HCT116 (cell line): ENCODE measurements around the gene RBFOX2. TPM values are rescaled to one million over a fixed set of nuclear protein-coding genes. Genes with fewer than 3 reads are reported as not detected.

Experiments used
- ATAC-seq: fragments of 200-7000 bp; cut with Tn5 transposase; 2 replicates; pipeline ENCODE4 v1.9.1; 2020; ENCODE audit warnings: mild to moderate bottlenecking, moderate library complexity
- BruUV-seq: library from RNA; stranded (reverse); fragments of 400-500 nt; replicated peaks from 2 replicates; lab custom pipeline; 2021; lab: Mats Ljungman, UMichigan
- CTCF ChIA-PET: fragments of 300-600 bp; sonication (Branson Sonifier 250); formaldehyde crosslinking; loops from one replicate; lab custom pipeline; 2021; ENCODE audit warnings: antibody characterized with exemption; lab: Charles Lee
- POLR2A ChIA-PET: fragments of 300-600, 350-600 bp; sonication (Branson Sonifier 250); formaldehyde crosslinking; loops from one replicate; lab custom pipeline; 2021; ENCODE audit warnings: antibody characterized with exemption; lab: Charles Lee
- RAD21 ChIA-PET, 2 experiments: fragments of 300-600 bp; sonication (Branson Sonifier 250); formaldehyde crosslinking; loops; one replicate each; lab custom pipeline; 2023; ENCODE audit warnings: low total read pairs in 2 of 2; ENCODE audit not compliant: uncharacterized antibody in 2 of 2, unreplicated experiment in 2 of 2, low non-redundant PET in 1 of 2; lab: Charles Lee
- DNase-seq: peaks from one replicate; pipeline ENCODE4 v3.0.0-alpha.2; 2010; ENCODE audit warnings: low read depth, low spot score
- H2AFZ ChIP-seq: fragments of 200-600 bp; shearing (Covaris generic), sonication (generic); 2 replicates; pipeline ENCODE4 v1.6.1; 2017; ENCODE audit warnings: low read depth, mixed run types, mixed read lengths, antibody characterized with exemption, low read length; ENCODE audit not compliant: poor library complexity, severe bottlenecking
- H3K27ac ChIP-seq: 2 replicates; pipeline ENCODE4 v1.5.1; 2012; ENCODE audit warnings: low read depth, low read length
- H3K27me3 ChIP-seq: fragments of 200-600 bp; sonication (generic); 2 replicates; pipeline ENCODE4 v1.6.1; 2016; ENCODE audit warnings: mixed run types, low read length, mixed read lengths; ENCODE audit not compliant: insufficient read depth
- H3K36me3 ChIP-seq, 2 experiments: fragments of 200-500 bp in 1 of 2; fragments of 200-600 bp in 1 of 2; sonication (Bioruptor generic) in 1 of 2; sonication (generic) in 1 of 2; 2 replicates each; pipeline versions ENCODE4 v1.5.1 to v1.6.1; 2014 to 2016; ENCODE audit warnings: low read length in 2 of 2, inconsistent platforms in 1 of 2, mixed read lengths in 1 of 2, mixed run types in 1 of 2; ENCODE audit not compliant: insufficient read depth in 2 of 2, control insufficient read depth in 1 of 2
- H3K4me1 ChIP-seq, 2 experiments: fragments of 200-600 bp in 1 of 2; sonication (generic) in 1 of 2; 2 replicates each; pipeline versions ENCODE4 v1.5.1 to v1.6.1; 2012 to 2017; ENCODE audit warnings: low read length in 2 of 2, inconsistent platforms in 1 of 2, mild to moderate bottlenecking in 1 of 2, mixed read lengths in 1 of 2, mixed run types in 1 of 2, moderate library complexity in 1 of 2; ENCODE audit not compliant: insufficient read depth in 2 of 2, control insufficient read depth in 1 of 2
- H3K4me2 ChIP-seq: fragments of 200-600 bp; sonication (generic); 2 replicates; pipeline ENCODE4 v1.6.1; 2017; ENCODE audit warnings: mixed run types, low read length, mixed read lengths
- H3K4me3 ChIP-seq, 2 experiments: fragments of 200-600 bp in 1 of 2; sonication (generic) in 1 of 2; replicated peaks in 1 of 2; 2 replicates each; pipeline ENCODE4 v1.5.1; 2011 to 2016; ENCODE audit warnings: low read length in 2 of 2, control low read depth in 1 of 2, low read depth in 1 of 2, mild to moderate bottlenecking in 1 of 2, mixed read lengths in 1 of 2, mixed run types in 1 of 2
- H3K79me2 ChIP-seq: fragments of 200-600 bp; sonication (generic); 2 replicates; pipeline ENCODE4 v1.6.1; 2017; ENCODE audit warnings: mild to moderate bottlenecking, mixed run types, low read length, moderate library complexity, mixed read lengths; ENCODE audit not compliant: insufficient read depth
- H3K9ac ChIP-seq: fragments of 200-600 bp; sonication (generic); 2 replicates; pipeline ENCODE4 v1.6.1; 2016; ENCODE audit warnings: low read length, mixed read lengths
- H3K9me2 ChIP-seq: fragments of 200-600 bp; sonication (generic), shearing (Covaris generic); 2 replicates; pipeline ENCODE4 v1.6.1; 2017; ENCODE audit warnings: mixed run types, mild to moderate bottlenecking, moderate library complexity; ENCODE audit not compliant: insufficient read depth
- H3K9me3 ChIP-seq, 2 experiments: fragments of 200-500 bp in 1 of 2; fragments of 200-600 bp in 1 of 2; sonication (Bioruptor generic) in 1 of 2; sonication (generic) in 1 of 2; 2 replicates each; pipeline ENCODE4 v1.6.1; 2014 to 2017; ENCODE audit warnings: low read length in 2 of 2, mixed read lengths in 2 of 2, inconsistent platforms in 1 of 2, low read depth in 1 of 2, mild to moderate bottlenecking in 1 of 2, mixed run types in 1 of 2, moderate library complexity in 1 of 2; ENCODE audit not compliant: control insufficient read depth in 1 of 2, insufficient read depth in 1 of 2
- H4K20me1 ChIP-seq: fragments of 200-600 bp; sonication (generic), shearing (Covaris generic); 2 replicates; pipeline ENCODE4 v1.6.1; 2017; ENCODE audit warnings: mixed run types, mild to moderate bottlenecking, moderate library complexity; ENCODE audit not compliant: insufficient read depth
- EGR1 ChIP-seq: IDR thresholded peaks from 2 replicates; pipeline ENCODE4 v1.6.1; 2012; ENCODE audit warnings: low read depth
- ELF1 ChIP-seq: IDR thresholded peaks from 2 replicates; pipeline ENCODE4 v1.6.1; 2012; ENCODE audit warnings: low read depth, borderline replicate concordance
- FOSL1 ChIP-seq: IDR thresholded peaks from 2 replicates; pipeline ENCODE4 v1.6.1; 2012; ENCODE audit warnings: low read depth
- POLR2A ChIP-seq: IDR thresholded peaks from 2 replicates; pipeline ENCODE4 v1.7.0; 2011; ENCODE audit warnings: borderline replicate concordance; ENCODE audit not compliant: insufficient read depth, insufficient read length; ENCODE audit errors: extremely low read depth
- RAD21 ChIP-seq: IDR thresholded peaks from 2 replicates; pipeline ENCODE4 v1.6.1; 2012; ENCODE audit warnings: low read depth, mild to moderate bottlenecking
- SIN3A ChIP-seq: IDR thresholded peaks from 2 replicates; pipeline ENCODE4 v1.6.1; 2012; ENCODE audit warnings: low read depth
- SP1 ChIP-seq: IDR thresholded peaks from 2 replicates; pipeline ENCODE4 v1.6.1; 2012; ENCODE audit warnings: low read depth
- ZNF274 ChIP-seq: fragments of 200-500 bp; sonication (Bioruptor generic); IDR thresholded peaks from 2 replicates; pipeline ENCODE4 v1.6.1; 2014; ENCODE audit warnings: mild to moderate bottlenecking, low read depth, low read length, inconsistent platforms
- intact Hi-C: fragments of 100-400 bp; cut with micrococcal nuclease; formaldehyde crosslinking; loops from 2 replicates; pipeline ENCODE4 v1.10.0; 2022
- total RNA-seq: library from RNA; stranded (reverse); gene quantifications from one replicate; pipeline ENCODE4 v1.2.1, GENCODE V29; 2021; ENCODE audit not compliant: unreplicated experiment
- TF ChIP-seq, protein P1 (sequence below): IDR thresholded peaks from 2 replicates; pipeline ENCODE4 v1.6.1; 2012
- TF ChIP-seq, protein P2 (sequence below): IDR thresholded peaks from 2 replicates; pipeline ENCODE4 v1.6.1; 2012
- TF ChIP-seq, protein P3 (sequence below), 3 experiments: fragments of 200-600 bp in 1 of 3; sonication (generic) in 1 of 3; IDR thresholded peaks in 2 of 3; conservative IDR thresholded peaks in 1 of 3; 2 replicates each; pipeline ENCODE4 v1.5.1; 2012 to 2017; ENCODE audit warnings: low read depth in 2 of 3, low read length in 2 of 3, antibody characterized with exemption in 1 of 3, borderline replicate concordance in 1 of 3, control low read depth in 1 of 3, mild to moderate bottlenecking in 1 of 3, mixed read lengths in 1 of 3, mixed run types in 1 of 3, moderate library complexity in 1 of 3; ENCODE audit not compliant: insufficient read depth in 1 of 3

RBFOX2 gene
- total RNA-seq, 1 experiment from 2014 or later, result 83.9 TPM

DNA sequence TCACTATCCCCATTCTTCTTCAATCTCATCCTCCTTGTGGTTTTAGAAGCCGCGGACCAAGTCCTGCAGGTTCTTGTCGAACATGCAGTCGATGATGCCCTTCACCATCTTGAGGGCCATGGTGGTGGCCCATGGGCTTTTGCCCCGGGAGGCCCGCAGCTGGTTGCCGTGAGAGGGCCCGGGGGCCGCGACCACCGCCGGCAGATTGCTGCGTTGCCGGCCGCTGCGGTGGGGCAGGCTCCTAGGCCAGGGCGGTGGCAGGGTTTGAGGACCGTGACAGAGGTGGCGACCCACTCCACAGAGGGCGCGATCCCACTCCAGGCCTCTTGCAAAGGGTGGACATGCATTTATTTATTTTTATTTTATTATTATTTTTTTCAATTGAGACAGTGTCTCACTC, 244.0 kb downstream of the RBFOX2 start:
- ATAC-seq (no peak), DNase-seq (no peak)
- CTCF ChIA-PET, result no interaction called here
- TF ChIP-seq EGR1, result no peak
- TF ChIP-seq POLR2A, result no peak
- TF ChIP-seq ZNF274, result no peak
- TF ChIP-seq ELF1, result no peak
- no peak for TF ChIP-seq SIN3A
- TF ChIP-seq FOSL1, result no peak
- TF ChIP-seq RAD21, result no peak
- TF ChIP-seq, protein P1, sequence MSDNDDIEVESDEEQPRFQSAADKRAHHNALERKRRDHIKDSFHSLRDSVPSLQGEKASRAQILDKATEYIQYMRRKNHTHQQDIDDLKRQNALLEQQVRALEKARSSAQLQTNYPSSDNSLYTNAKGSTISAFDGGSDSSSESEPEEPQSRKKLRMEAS, result no peak
- TF ChIP-seq, protein P2, sequence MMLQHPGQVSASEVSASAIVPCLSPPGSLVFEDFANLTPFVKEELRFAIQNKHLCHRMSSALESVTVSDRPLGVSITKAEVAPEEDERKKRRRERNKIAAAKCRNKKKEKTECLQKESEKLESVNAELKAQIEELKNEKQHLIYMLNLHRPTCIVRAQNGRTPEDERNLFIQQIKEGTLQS, result no peak
- no peak for TF ChIP-seq SP1
- TF ChIP-seq, protein P3, sequence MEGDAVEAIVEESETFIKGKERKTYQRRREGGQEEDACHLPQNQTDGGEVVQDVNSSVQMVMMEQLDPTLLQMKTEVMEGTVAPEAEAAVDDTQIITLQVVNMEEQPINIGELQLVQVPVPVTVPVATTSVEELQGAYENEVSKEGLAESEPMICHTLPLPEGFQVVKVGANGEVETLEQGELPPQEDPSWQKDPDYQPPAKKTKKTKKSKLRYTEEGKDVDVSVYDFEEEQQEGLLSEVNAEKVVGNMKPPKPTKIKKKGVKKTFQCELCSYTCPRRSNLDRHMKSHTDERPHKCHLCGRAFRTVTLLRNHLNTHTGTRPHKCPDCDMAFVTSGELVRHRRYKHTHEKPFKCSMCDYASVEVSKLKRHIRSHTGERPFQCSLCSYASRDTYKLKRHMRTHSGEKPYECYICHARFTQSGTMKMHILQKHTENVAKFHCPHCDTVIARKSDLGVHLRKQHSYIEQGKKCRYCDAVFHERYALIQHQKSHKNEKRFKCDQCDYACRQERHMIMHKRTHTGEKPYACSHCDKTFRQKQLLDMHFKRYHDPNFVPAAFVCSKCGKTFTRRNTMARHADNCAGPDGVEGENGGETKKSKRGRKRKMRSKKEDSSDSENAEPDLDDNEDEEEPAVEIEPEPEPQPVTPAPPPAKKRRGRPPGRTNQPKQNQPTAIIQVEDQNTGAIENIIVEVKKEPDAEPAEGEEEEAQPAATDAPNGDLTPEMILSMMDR (IDR thresholded peaks at IDR 0.05 in 2 of 3, conservative IDR thresholded peaks at IDR 0.05 in 1 of 3; ENCODE audit: borderline replicate concordance in 1 of 3, insufficient read depth in 1 of 3, low read depth in 2 of 3, low read length in 2 of 3), result no peak
- BruUV-seq, result no TSS peak
- Histone ChIP-seq H3K9me3 (no peaks in the 10 kb centered on the region), H3K36me3 (peaks cover 5 to 7% of the 10 kb centered on the region in 2 experiments; a peak in 1 of 4 replicates), H3K27me3 (no peaks in the 10 kb centered on the region), H3K4me2 (no peak overlapping the region), H4K20me1 (no peaks in the 10 kb centered on the region; the same call in 1 of the 2 replicates), H3K27ac (no peak overlapping the region), H3K4me1 (no peaks in the 10 kb centered on the region), H3K79me2 (no peaks in the 10 kb centered on the region), H3K4me3 (no peak overlapping the region), H2AFZ (no peak overlapping the region), H3K9me2 (no peaks in the 10 kb centered on the region), H3K9ac (no peak overlapping the region)
- RAD21 ChIA-PET, result no interaction called here
- intact Hi-C loops, result no loop called here
- POLR2A ChIA-PET, result no interaction called here
